Stimulated activated CD8-positive, alpha-beta memory T cell treated with anti-CD3 and anti-CD28 coated beads, Interleukin-4, amount 100 ng/mL, for 1 hour (primary cell): ENCODE results near the gene CRYGS.

ENCODE experiments used
- DNase-seq, 2 donors: peaks; one replicate each; pipeline ENCODE4 v3.0.0-alpha.2; 2020; ENCODE audit warnings: low read depth in 2 of 2, low spot score in 1 of 2

Gene CRYGS

DNA sequence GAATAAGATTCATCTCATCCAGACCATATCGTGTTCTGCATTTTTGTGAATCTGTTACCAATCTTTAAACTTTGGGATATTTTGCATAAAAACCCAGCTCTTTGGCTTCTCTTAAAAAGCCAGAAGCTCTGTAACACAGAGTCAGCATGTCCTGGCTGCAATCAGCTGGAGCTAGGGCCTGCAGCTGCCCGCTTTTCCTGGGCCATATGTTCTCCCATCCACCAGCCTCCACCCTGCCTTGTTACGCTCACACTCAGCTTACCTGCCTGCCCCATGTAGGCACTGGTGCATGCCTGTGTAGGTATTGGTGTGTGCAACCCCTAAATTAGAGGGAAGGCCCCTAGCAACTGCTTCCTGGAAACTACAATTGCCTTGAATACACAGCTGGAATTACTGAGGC lies 48.2 kb downstream of the CRYGS start:
- no peak for DNase-seq

DNA sequence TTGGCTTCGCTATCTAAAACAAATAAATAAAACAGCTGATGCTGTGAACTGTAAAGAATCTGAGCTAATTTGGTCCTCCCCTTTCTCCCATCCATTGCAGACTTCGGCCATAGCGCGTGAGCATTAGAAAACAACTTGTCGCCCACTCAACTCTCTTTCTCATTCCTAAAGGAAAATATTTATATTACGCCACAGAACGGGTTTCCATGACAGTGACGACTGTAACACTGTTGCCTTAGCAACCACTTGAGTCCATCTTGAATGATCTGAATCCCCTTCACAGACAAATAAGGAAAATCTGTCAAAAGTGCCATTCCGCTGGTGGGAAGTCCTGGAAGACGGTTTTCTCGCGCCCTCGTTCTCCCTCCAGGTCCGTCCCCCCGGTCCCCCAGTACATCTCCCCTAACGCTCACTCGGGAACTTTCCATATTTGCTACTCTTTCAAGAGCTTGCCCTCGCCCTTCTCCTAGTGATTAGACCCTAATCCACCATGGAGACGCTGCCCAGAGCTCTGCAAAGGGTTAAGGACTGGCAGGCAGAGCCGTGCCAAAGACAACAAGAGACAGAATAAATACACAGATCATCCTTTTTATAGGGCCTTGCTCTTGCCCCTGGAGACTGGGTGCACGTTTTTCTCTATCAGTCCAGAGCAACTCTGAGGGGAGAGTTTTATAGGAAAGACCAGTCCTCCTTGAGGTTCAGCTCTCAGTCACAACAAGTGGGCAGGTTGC lies 50.5 kb downstream of the CRYGS start:
- no peak for DNase-seq

DNA sequence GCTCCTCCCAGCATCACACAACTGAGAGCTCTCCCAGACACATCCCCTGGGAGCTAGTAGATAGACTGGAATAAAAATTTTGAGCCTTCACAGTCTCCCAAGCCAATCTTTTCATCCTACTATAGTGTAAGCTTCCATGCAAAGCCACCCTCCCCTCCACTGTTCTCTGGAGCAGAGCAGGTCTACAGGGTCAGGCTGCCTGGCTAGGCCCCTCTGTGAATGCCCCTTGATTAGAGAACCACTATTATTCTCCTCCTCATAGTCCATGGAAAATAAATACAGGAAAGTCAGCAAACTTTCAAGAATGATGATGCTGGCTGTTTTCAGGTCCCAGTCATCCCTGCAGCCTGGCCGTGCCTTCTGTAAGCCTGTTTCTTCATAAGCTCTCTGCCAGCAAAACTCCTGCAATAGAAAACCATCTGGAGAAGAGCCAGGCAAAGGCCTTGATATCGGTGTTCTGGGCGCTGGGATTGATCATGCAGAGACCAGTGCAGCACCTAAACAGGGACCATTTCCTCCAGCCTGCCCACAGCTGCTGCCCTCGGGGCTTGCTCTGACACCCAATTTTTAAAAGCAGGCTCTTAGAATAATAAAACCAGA lies 51.7 kb downstream of the CRYGS start:
- DNase-seq, result no peak

- DNase-seq, result no peak
Observed at GRCh38 chr3:186489507-186489906, 54.7 kb downstream of the CRYGS start.
